ENCODE measurements around the gene TOR1AIP2. TPM values are rescaled to one million over a fixed set of nuclear protein-coding genes. Genes with fewer than 3 reads are reported as not detected.
"Not testable (repeated sequence)": the region's sequence is repeated elsewhere in the genome, so short reads cannot be mapped to it uniquely, and the experiment has no call there.

Gene TOR1AIP2
- total RNA-seq, 1 experiment from 2014 or later: 100 TPM

GRCh38 chr1:179857009-179857408 lies 20.6 kb downstream of the TOR1AIP2 start:
- Histone ChIP-seq H3K4me1 (ENCODE audit: insufficient read depth, low read length, poor library complexity, severe bottlenecking) (no peaks in the 10 kb centered on the region), H3K27ac (ENCODE audit: low read depth, low read length, poor library complexity, severe bottlenecking) (no peak overlapping the region), H3K36me3 (ENCODE audit: insufficient read depth, low read length, poor library complexity, severe bottlenecking) (peaks cover 27% of the 10 kb centered on the region), H3K4me3 (ENCODE audit: low read depth, low read length, poor library complexity, severe bottlenecking) (no peak overlapping the region), H3K27me3 (replicated peaks; ENCODE audit: insufficient read depth, low read depth, low read length, poor library complexity) (no peaks in the 10 kb centered on the region), H3K9me3 (ENCODE audit: low read depth, low read length, poor library complexity, severe bottlenecking) (no peaks in the 10 kb centered on the region)
- DNase-seq (ENCODE audit: low spot score): no peak
- TF ChIP-seq CTCF (conservative IDR thresholded peaks at IDR 0.05; ENCODE audit: low read depth, low read length) (no peak), EZH2 (IDR thresholded peaks at IDR 0.05; ENCODE audit: borderline replicate concordance, low read depth, low read length, poor library complexity, severe bottlenecking) (no peak)
- intact Hi-C loops (cut with micrococcal nuclease; ENCODE audit: unreplicated experiment): no loop called here
- POLR2A ChIA-PET (ENCODE audit: low non-redundant PET): no interaction called here
- BruUV-seq (replicated peaks): no TSS peak
- CTCF ChIA-PET: no interaction called here

GRCh38 chr1:179856296-179856695 lies 21.3 kb downstream of the TOR1AIP2 start:
- no peaks in the 10 kb centered on the region for H3K27me3 ChIP-seq (replicated peaks; ENCODE audit: insufficient read depth, low read depth, low read length, poor library complexity)
- H3K9me3 ChIP-seq (ENCODE audit: low read depth, low read length, poor library complexity, severe bottlenecking): no peaks in the 10 kb centered on the region
- POLR2A ChIA-PET (ENCODE audit: low non-redundant PET): no interaction called here
- peaks cover 28% of the 10 kb centered on the region for H3K36me3 ChIP-seq (ENCODE audit: insufficient read depth, low read length, poor library complexity, severe bottlenecking)
- TF ChIP-seq EZH2 (IDR thresholded peaks at IDR 0.05; ENCODE audit: borderline replicate concordance, low read depth, low read length, poor library complexity, severe bottlenecking) (no peak), CTCF (conservative IDR thresholded peaks at IDR 0.05; ENCODE audit: low read depth, low read length) (no peak)
- intact Hi-C loops (cut with micrococcal nuclease; ENCODE audit: unreplicated experiment): no loop called here
- H3K4me3 ChIP-seq (ENCODE audit: low read depth, low read length, poor library complexity, severe bottlenecking): no peak overlapping the region
- no peak overlapping the region for H3K27ac ChIP-seq (ENCODE audit: low read depth, low read length, poor library complexity, severe bottlenecking)
- no peaks in the 10 kb centered on the region for H3K4me1 ChIP-seq (ENCODE audit: insufficient read depth, low read length, poor library complexity, severe bottlenecking)
- BruUV-seq (replicated peaks): no TSS peak
- CTCF ChIA-PET: no interaction called here
- no peak for DNase-seq (ENCODE audit: low spot score)

GRCh38 chr1:179855831-179856230 lies 21.8 kb downstream of the TOR1AIP2 start:
- CTCF ChIA-PET; intact Hi-C loops (cut with micrococcal nuclease; ENCODE audit: unreplicated experiment); H3K27ac ChIP-seq (ENCODE audit: low read depth, low read length, poor library complexity, severe bottlenecking); BruUV-seq (replicated peaks); H3K4me3 ChIP-seq (ENCODE audit: low read depth, low read length, poor library complexity, severe bottlenecking); H3K9me3 ChIP-seq (ENCODE audit: low read depth, low read length, poor library complexity, severe bottlenecking); POLR2A ChIA-PET (ENCODE audit: low non-redundant PET); H3K4me1 ChIP-seq (ENCODE audit: insufficient read depth, low read length, poor library complexity, severe bottlenecking); DNase-seq (ENCODE audit: low spot score); H3K27me3 ChIP-seq (replicated peaks; ENCODE audit: insufficient read depth, low read depth, low read length, poor library complexity): not testable (repeated sequence)
- H3K36me3 ChIP-seq (ENCODE audit: insufficient read depth, low read length, poor library complexity, severe bottlenecking): peaks cover 32% of the 10 kb centered on the region

- Histone ChIP-seq H3K27me3 (replicated peaks; ENCODE audit: insufficient read depth, low read depth, low read length, poor library complexity) (no peaks in the 10 kb centered on the region), H3K4me1 (ENCODE audit: insufficient read depth, low read length, poor library complexity, severe bottlenecking) (no peaks in the 10 kb centered on the region), H3K36me3 (ENCODE audit: insufficient read depth, low read length, poor library complexity, severe bottlenecking) (peaks cover 52% of the 10 kb centered on the region), H3K27ac (ENCODE audit: low read depth, low read length, poor library complexity, severe bottlenecking) (no peak overlapping the region), H3K9me3 (ENCODE audit: low read depth, low read length, poor library complexity, severe bottlenecking) (no peaks in the 10 kb centered on the region), H3K4me3 (ENCODE audit: low read depth, low read length, poor library complexity, severe bottlenecking) (no peak overlapping the region)
- no peak for DNase-seq (ENCODE audit: low spot score)
- intact Hi-C loops (cut with micrococcal nuclease; ENCODE audit: unreplicated experiment): no loop called here
- no TSS peak for BruUV-seq (replicated peaks)
- TF ChIP-seq CTCF (conservative IDR thresholded peaks at IDR 0.05; ENCODE audit: low read depth, low read length) (no peak), EZH2 (IDR thresholded peaks at IDR 0.05; ENCODE audit: borderline replicate concordance, low read depth, low read length, poor library complexity, severe bottlenecking) (no peak)
- ChIA-PET CTCF (interaction anchor here (0.6 kb wide), 1 partner anchor 39 kb away, joined by 12 read pairs; no protein-coding TSS in a partner anchor), POLR2A (ENCODE audit: low non-redundant PET) (no interaction called here)
Observed at GRCh38 chr1:179853102-179853501, 24.5 kb downstream of the TOR1AIP2 start.

All from A673 (cell line).